Endothelial cell (in vitro differentiated cells): Measurements from ENCODE around the gene GABRR1. TPM values are rescaled to one million over a fixed set of nuclear protein-coding genes. Genes with fewer than 3 reads are reported as not detected.

Source experiments
- DNase-seq: peaks from one replicate; pipeline ENCODE4 v3.0.0; 2021; ENCODE audit warnings: low spot score
- H3K27ac Mint-ChIP-seq: one replicate; pipeline ENCODE4 v1.8.0; 2021; ENCODE audit warnings: mixed read lengths, inconsistent platforms; ENCODE audit not compliant: unreplicated experiment
- H3K27me3 Mint-ChIP-seq: one replicate; pipeline ENCODE4 v1.8.0; 2021; ENCODE audit warnings: mild to moderate bottlenecking, moderate library complexity, mixed read lengths, inconsistent platforms; ENCODE audit not compliant: unreplicated experiment
- H3K36me3 Mint-ChIP-seq: one replicate; pipeline ENCODE4 v1.8.0; 2021; ENCODE audit warnings: mild to moderate bottlenecking, low read depth, mixed read lengths, inconsistent platforms; ENCODE audit not compliant: unreplicated experiment
- H3K4me1 Mint-ChIP-seq: one replicate; pipeline ENCODE4 v1.8.0; 2021; ENCODE audit warnings: mild to moderate bottlenecking, mixed read lengths, inconsistent platforms; ENCODE audit not compliant: unreplicated experiment
- H3K4me3 Mint-ChIP-seq: one replicate; pipeline ENCODE4 v1.8.0; 2021; ENCODE audit warnings: mild to moderate bottlenecking, mixed read lengths, inconsistent platforms; ENCODE audit not compliant: unreplicated experiment
- H3K9me3 Mint-ChIP-seq: one replicate; pipeline ENCODE4 v1.8.0; 2021; ENCODE audit warnings: mixed read lengths, inconsistent platforms; ENCODE audit not compliant: unreplicated experiment
- CTCF ChIP-seq: fragments of 200-600 bp; sonication (generic); IDR thresholded peaks from one replicate; pipeline ENCODE4 v1.5.0; 2021; ENCODE audit warnings: antibody characterized with exemption; ENCODE audit not compliant: unreplicated experiment
- total RNA-seq: library from RNA; stranded (reverse); fragmentation: NEBNext Ultra II Directional; extraction: Animal tissue kit (Norgen Biotek cat#: 25700); gene quantifications from one replicate; pipeline ENCODE4 v1.2.1, GENCODE V29; 2021; ENCODE audit not compliant: unreplicated experiment

Gene GABRR1
- total RNA-seq, 1 donor from 2014 or later = not detected

- H3K27me3 Mint-ChIP-seq = no peaks in the 10 kb centered on the region
- no peak overlapping the region for H3K27ac Mint-ChIP-seq
- no peaks in the 10 kb centered on the region for H3K36me3 Mint-ChIP-seq
- no peak for TF ChIP-seq CTCF
- H3K4me3 Mint-ChIP-seq = no peak overlapping the region
- no peak for DNase-seq
- no peaks in the 10 kb centered on the region for H3K9me3 Mint-ChIP-seq
- no peaks in the 10 kb centered on the region for H3K4me1 Mint-ChIP-seq
Observed at GRCh38 chr6:89180971-89181370, 36.2 kb downstream of the GABRR1 start.

- TF ChIP-seq CTCF = no peak
- no peaks in the 10 kb centered on the region for H3K36me3 Mint-ChIP-seq
- DNase-seq = no peak
- no peak overlapping the region for H3K4me3 Mint-ChIP-seq
- H3K4me1 Mint-ChIP-seq = no peaks in the 10 kb centered on the region
- no peaks in the 10 kb centered on the region for H3K27me3 Mint-ChIP-seq
- no peak overlapping the region for H3K27ac Mint-ChIP-seq
- no peaks in the 10 kb centered on the region for H3K9me3 Mint-ChIP-seq
Observed at GRCh38 chr6:89180112-89180511, 37.0 kb downstream of the GABRR1 start.

GRCh38 chr6:89173634-89174033 lies 43.5 kb downstream of the GABRR1 start:
- Mint-ChIP-seq H3K36me3 (no peaks in the 10 kb centered on the region), H3K9me3 (no peaks in the 10 kb centered on the region), H3K4me1 (no peaks in the 10 kb centered on the region), H3K27me3 (no peaks in the 10 kb centered on the region), H3K27ac (no peak overlapping the region), H3K4me3 (no peak overlapping the region)
- TF ChIP-seq CTCF = no peak
- no peak for DNase-seq

- no peaks in the 10 kb centered on the region for H3K36me3 Mint-ChIP-seq
- H3K4me1 Mint-ChIP-seq = no peaks in the 10 kb centered on the region
- TF ChIP-seq CTCF = no peak
- H3K27ac Mint-ChIP-seq = no peak overlapping the region
- no peak overlapping the region for H3K4me3 Mint-ChIP-seq
- DNase-seq = no peak
- H3K27me3 Mint-ChIP-seq = no peaks in the 10 kb centered on the region
- no peaks in the 10 kb centered on the region for H3K9me3 Mint-ChIP-seq
Observed at GRCh38 chr6:89172131-89172530, 45.0 kb downstream of the GABRR1 start.

GRCh38 chr6:89162047-89162371 lies 55.1 kb downstream of the GABRR1 start:
- DNase-seq = no peak
- no peak overlapping the region for H3K4me3 Mint-ChIP-seq
- TF ChIP-seq CTCF = no peak
- H3K27ac Mint-ChIP-seq = no peak overlapping the region
- no peaks in the 10 kb centered on the region for H3K9me3 Mint-ChIP-seq
- H3K27me3 Mint-ChIP-seq = peaks cover 2% of the 10 kb centered on the region
- H3K36me3 Mint-ChIP-seq = no peaks in the 10 kb centered on the region
- H3K4me1 Mint-ChIP-seq = no peaks in the 10 kb centered on the region
